Measurements from ENCODE around the gene OR2J1.

DNA sequence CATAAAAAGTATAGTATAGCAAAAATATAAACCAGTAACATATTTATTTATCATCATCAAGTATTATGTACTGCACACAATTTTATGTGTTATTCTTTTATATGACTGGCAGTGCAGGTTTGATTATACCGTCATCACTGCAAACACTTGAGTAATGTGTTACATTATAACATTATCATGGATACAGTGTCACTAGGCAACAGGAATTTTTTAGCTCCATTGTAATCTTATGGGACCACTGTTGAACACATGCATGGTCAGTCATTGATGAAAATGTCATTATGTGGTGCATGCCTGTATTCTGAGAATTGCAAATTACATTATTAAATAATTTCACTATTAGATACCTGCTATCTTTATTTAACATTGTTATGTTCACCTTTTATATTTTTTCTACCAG lies 42.3 kb downstream of the OR2J1 start:
- TF ChIP-seq NFIC (IDR thresholded peaks at IDR 0.05) (no peak), ZFP36 (IDR thresholded peaks at IDR 0.05; ENCODE audit: low read depth, low read length, partially characterized antibody) (no peak)
- TF ChIP-seq, protein P1, sequence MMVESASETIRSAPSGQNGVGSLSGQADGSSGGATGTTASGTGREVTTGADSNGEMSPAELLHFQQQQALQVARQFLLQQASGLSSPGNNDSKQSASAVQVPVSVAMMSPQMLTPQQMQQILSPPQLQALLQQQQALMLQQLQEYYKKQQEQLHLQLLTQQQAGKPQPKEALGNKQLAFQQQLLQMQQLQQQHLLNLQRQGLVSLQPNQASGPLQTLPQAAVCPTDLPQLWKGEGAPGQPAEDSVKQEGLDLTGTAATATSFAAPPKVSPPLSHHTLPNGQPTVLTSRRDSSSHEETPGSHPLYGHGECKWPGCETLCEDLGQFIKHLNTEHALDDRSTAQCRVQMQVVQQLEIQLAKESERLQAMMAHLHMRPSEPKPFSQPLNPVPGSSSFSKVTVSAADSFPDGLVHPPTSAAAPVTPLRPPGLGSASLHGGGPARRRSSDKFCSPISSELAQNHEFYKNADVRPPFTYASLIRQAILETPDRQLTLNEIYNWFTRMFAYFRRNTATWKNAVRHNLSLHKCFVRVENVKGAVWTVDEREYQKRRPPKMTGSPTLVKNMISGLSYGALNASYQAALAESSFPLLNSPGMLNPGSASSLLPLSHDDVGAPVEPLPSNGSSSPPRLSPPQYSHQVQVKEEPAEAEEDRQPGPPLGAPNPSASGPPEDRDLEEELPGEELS (CRISPR knock-in tag; IDR thresholded peaks at IDR 0.05; ENCODE audit: borderline replicate concordance), result no peak

Measured in K562 (cell line).